GM19463 (cell line): ENCODE measurements around the gene TMEM198.

Source experiments
- ATAC-seq: cut with Tn5 transposase; IDR thresholded peaks from one replicate; pipeline ENCODE4 v1.9.1; 2021; ENCODE audit warnings: mild to moderate bottlenecking, moderate library complexity; ENCODE audit not compliant: unreplicated experiment

Gene TMEM198

GRCh38 chr2:219524817-219525216 is 19.0 kb upstream of the TMEM198 start:
- no peak for ATAC-seq

GRCh38 chr2:219525533-219526232 is 18.1 kb upstream of the TMEM198 start:
- ATAC-seq = no peak

GRCh38 chr2:219526320-219527075 is 17.3 kb upstream of the TMEM198 start:
- no peak for ATAC-seq

- no peak for ATAC-seq
Measured at GRCh38 chr2:219527076-219527394, 16.8 kb upstream of the TMEM198 start.

- no peak for ATAC-seq
Measured at GRCh38 chr2:219527472-219527871, 16.4 kb upstream of the TMEM198 start.

GRCh38 chr2:219530048-219530963 is 13.5 kb upstream of the TMEM198 start:
- peak; percentile 92 for ATAC-seq

- no peak for ATAC-seq
Measured at GRCh38 chr2:219531639-219532377, 12.0 kb upstream of the TMEM198 start.

- ATAC-seq = no peak
Measured at GRCh38 chr2:219532378-219532649, 11.5 kb upstream of the TMEM198 start.

GRCh38 chr2:219533930-219534661 is 9.7 kb upstream of the TMEM198 start:
- ATAC-seq = no peak

- no peak for ATAC-seq
Measured at GRCh38 chr2:219536425-219536824, 7.4 kb upstream of the TMEM198 start.

- no peak for ATAC-seq
Measured at GRCh38 chr2:219536967-219537366, 6.9 kb upstream of the TMEM198 start.

- no peak for ATAC-seq
Measured at GRCh38 chr2:219537657-219538488, 6.0 kb upstream of the TMEM198 start.

- no peak for ATAC-seq
Measured at GRCh38 chr2:219538504-219538951, 5.3 kb upstream of the TMEM198 start.

- no peak for ATAC-seq
Measured at GRCh38 chr2:219538956-219539788, 4.7 kb upstream of the TMEM198 start.

GRCh38 chr2:219539926-219540678 is 3.7 kb upstream of the TMEM198 start:
- no peak for ATAC-seq

GRCh38 chr2:219540784-219541504 is 2.9 kb upstream of the TMEM198 start:
- ATAC-seq = no peak

GRCh38 chr2:219541611-219542180 is 2.1 kb upstream of the TMEM198 start:
- peak; percentile 43 for ATAC-seq
